NCI-H2081 (cell line): ENCODE data around the gene PTPRK.

ENCODE experiments used
- DNase-seq, 2 experiments: peaks; one replicate each; lab custom pipeline; 2025; lab: John Stamatoyannopoulos, UW

The PTPRK gene

GRCh38 chr6:128186729-128187128, 333.7 kb downstream of the PTPRK start:
- DNase-seq, result no peak

DNA sequence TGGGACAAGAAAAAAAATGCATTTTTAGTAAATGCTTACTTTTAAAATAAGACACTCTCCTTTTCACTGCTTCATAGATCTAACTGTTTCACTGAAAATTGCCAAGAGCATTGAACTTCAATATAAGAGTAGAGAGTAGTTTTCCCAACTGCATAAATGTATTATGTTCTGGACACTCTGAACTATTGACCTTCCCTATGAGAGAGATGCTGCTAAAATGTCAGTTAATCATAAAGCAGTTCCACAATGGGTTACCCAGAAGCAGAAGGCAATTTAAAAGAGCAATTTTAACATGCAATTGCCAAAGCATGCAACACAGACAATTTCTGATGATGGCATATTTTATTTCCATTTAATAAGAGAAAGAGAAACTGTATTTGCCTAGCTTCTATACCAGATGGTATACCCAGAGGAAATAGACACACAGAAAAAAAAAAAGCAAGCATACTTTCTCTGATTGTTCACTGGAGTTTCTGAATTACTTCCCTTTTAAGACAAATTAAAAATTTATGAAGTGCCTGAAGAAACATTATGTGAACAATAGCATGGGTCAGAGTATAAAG, 340.4 kb downstream of the PTPRK start:
- DNase-seq, result no peak

DNA sequence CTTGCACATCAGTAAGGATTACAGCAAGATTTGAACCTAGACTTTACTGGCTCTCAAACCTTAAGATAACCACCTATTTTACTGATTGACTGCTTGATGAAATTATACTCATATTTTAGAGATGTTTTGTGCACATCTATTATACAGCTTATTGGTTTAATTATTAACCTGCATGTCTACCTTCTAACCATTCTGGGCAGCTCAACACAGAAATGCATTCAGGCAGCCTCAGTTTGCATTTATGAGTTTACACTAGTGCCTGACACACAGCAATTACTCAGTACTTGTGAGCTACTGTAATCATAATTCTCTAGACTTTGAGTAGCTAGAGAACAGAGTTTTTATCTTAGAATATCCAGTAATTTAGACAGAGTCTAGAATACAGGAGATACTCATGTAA, 345.7 kb downstream of the PTPRK start:
- no peak for DNase-seq

GRCh38 chr6:128172752-128173682, 347.4 kb downstream of the PTPRK start:
- DNase-seq, result no peak

- no peak for DNase-seq
These were observed 348.3 kb downstream of the PTPRK start for GRCh38 chr6:128172081-128172480.

DNA sequence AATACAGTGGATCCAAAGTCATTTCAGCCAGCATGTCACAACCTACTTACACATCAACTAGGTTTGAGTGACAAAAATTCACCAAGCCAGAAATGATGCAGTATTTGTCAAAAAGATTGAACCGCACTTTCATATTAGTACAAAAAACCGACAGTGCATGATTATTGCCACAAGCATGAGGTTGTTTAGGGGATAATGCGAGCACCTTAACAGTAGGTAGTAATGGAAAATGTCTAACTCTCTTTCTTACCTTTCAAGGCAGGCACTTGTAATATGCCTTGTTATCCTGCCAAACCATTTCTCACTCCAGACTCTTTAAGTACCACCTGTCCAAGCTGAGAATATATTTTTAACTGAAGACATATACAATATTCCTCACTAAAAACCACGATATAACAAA, 349.2 kb downstream of the PTPRK start:
- DNase-seq, result no peak

DNA sequence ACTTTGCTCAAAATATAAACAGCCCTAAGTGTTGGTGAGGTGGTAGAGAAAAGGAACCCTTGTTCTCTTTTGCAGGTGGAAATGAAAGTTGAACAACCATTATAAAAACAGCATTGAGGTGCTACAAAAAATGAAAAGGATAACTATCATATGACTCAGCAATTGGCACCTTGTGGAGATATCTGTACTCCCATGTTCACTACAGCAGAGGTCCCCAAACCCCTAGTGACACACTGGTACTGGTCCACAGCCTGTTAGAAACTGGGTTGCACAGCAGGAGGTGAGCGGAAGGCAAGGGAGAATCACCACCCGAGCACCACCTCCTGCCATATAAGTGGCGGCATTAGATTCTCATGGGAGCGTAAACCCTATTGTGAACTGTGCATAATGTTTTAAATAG, 352.2 kb downstream of the PTPRK start:
- no peak for DNase-seq

DNA sequence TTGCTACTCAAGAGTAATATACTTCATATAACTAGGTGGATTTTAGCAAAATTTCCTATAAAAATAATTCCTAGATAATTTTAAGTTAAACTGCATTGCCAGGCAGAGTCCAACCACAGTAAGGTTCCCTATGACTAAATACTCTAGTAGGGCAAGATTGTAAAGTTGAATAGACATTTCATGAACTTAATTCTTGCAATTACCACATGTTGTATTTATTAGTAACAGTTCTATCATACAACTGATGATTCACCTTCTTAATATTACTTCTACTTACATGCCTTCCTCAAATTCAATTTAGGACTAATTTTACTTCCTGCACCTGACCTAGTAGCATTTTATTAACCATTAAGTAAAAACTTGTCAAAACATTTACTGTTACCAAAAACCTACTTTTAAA, 352.8 kb downstream of the PTPRK start:
- DNase-seq, result no peak

DNA sequence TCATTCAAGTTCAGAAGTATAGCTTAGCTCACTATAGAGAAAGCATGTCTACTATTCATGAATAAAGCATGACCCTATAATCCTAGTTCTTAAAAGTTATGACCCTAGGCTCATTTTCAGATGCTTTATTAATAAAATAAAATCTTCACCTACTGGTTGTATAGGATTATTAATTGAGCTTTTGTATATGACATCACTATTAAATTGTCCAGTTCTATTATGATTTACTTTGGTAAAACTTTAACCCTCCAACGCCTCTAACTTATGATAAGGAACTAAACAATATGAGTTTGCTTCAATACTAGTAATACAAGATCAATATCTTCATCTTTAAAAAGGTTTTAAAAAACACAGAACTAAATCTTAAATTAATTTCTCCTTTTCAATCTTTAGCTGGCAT, 356.1 kb downstream of the PTPRK start:
- DNase-seq, result no peak

DNA sequence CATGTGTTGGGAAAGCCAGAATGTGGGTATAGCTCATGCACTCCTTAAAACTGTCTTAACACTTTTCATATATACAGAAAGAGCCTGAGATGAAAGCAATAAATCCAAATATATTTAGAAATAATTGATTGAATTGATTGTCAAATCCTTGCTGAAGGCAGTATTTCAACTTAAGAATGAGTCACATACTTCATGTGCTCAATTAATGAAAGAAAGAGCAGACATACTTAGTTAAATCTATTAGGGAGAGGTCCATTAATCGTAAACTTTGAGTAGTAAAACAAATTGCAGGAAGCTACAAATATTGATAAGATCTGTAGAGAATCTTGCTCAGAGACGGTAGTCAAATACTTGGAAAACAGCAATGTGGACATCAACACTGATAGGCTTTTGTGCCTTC, 358.0 kb downstream of the PTPRK start:
- DNase-seq, result no peak

DNA sequence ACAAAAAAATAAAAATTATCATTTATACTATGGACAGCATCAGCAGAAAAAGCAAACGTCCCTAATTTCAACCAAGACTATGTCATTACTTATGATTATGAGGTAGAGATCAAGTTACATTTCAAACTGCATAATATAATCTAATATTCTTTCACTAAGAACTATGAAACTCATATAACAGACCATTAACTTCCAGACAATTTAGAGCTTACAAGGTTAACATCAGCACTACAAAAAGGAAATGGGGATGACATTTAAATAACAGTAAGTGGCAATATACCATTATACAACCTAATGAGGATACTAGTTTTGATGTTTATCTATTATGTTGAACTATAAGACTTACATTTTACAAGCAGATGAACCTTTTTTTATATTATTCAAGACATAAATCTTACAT, 358.6 kb downstream of the PTPRK start:
- no peak for DNase-seq

DNA sequence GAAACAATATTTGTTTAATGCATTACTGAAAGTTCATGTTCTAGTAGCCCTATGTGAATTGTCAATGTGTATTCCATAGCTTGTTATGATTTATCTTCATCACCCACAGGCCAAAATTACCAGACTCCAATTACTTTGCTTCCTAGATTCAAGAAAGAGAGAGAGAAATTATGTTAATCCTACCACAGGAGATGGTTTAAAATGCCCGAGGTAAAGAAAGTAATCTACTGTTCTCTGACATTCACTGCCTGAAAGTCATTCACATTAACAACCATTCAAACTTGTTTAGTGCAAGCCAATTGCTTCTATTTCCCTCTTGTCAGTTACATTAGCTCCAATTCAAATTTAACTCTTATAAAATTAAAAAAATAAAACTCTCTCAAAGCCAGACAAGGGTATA, 359.1 kb downstream of the PTPRK start:
- no peak for DNase-seq

DNA sequence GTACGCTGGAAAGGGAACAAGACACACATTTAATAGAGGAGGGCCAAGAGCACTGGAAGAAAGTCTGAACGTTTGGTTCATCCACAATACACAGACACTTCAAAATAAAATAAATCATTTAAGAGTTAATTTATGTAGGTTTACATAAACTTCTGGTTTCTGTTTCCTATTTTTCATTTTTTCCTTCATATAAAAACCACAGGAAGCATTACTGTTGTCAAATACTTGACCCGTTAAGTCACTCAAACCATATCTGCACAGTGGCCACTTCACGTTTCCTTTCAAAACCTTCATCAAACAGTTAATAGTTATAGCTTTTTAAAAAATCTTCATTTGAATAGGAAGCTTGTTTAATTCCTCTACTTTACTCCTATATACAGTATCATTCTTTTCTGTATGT, 361.9 kb downstream of the PTPRK start:
- no peak for DNase-seq

DNA sequence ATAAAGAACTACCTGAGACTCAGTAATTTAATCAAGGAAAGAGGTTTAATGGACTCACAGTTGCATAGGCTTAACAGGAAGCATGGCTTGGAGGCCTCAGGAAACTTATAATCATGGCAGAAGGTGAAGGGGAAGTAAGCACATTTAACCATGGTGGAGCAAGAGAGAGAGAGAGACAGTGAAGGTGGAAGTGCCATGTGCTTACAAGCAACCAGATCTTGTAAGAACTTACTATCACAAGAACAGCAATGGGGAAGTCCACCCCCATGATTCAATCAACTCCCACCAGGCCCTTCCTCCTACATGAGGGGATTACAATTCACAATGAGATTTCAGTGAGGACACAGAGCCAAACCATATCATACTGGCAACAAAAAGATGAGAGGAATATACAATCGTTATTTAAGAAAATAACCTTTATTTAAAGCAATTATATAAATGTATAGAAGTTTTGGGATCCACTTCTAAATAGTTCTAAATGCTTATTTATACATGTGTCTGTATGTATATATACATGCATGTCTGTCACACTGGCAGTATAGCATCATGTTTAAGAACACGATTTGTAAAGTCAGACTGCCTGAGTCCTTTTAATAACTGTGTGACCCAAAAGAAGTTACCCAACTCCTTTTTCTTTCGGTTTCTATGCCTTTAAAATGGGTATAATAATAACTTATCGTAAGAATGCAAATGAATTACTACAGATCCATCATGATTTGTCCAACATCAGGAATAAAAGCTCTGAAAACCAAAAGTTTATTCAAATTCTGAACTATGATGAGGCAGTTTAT, 363.9 kb downstream of the PTPRK start:
- no peak for DNase-seq

DNA sequence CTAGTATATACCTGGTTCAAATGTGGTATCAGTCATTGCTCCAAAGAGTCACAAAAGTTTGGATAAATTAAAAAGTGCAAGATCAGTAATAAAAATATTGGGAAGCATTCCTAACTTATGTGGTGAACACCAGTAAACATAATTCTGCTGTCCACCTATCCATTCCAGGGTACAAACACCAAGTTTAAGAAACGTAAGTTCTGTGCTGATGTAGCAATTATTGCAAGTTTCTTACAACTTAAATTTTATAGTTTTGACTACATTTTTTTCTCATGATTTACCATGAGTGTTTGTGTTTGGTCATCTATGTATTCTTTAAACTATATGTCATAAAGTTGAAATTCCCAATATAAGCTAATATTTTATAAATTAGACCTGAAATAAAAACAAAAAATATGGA, 364.6 kb downstream of the PTPRK start:
- no peak for DNase-seq

GRCh38 chr6:128152551-128152950, 367.8 kb downstream of the PTPRK start:
- no peak for DNase-seq

- no peak for DNase-seq
These were observed 370.0 kb downstream of the PTPRK start for GRCh38 chr6:128150376-128150775.

DNA sequence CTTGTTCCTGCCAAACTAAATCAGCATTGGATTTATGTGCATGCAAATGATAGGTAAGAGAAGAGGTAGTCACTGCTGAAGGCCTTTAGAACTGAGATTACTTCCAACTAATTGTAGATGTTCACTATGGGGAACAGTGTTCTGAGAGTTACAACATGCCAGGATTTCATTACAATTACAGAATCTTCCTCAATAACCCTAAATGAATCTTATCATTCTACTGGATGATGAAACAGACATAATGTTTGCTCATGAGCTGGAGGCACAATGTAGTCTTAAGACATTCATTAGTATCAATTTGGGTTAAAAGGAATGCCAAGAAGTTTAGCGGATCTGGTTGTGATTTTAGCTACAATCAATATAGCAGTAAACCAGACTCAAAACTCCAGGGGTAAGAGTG, 370.6 kb downstream of the PTPRK start:
- no peak for DNase-seq

DNA sequence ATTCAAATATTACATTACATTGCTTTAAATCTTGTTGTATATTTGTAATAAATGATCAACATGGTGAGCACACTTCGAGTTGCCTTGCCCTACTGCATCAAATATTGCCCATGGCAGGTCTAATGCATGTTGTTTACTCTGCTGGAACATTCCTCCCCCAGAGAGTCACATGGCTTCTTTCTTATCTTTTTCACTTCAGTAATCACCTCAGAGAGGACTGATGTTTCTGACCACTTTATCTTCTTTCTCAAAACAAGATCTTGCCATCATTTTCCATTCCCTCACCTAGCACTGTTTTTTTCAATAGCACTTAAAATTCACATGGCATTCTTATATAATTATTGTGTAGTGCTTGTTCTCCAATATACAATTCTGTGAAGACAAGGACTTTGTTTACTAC, 376.1 kb downstream of the PTPRK start:
- no peak for DNase-seq

GRCh38 chr6:128141932-128142331, 378.5 kb downstream of the PTPRK start:
- no peak for DNase-seq

DNA sequence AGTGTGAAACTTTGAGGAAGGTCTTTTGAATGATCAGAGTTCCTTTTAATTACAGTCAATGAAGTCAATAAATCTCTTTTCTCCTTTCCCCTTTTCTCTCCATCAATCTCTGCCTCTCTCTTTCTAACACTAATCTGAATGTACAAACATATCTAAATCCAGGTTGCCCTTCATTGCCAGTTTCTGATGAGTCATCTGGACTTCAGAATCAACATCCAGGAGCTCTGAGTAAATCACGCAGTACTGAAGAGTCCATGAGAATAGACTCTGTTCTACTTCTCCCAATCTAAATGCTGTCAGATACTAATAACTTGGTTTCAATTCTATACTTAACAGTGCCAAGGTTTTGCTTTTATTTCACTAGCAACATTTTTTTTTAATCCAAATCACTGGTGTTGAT, 380.9 kb downstream of the PTPRK start:
- no peak for DNase-seq

- DNase-seq, result no peak
These were observed 381.7 kb downstream of the PTPRK start for GRCh38 chr6:128138694-128139093.

- no peak for DNase-seq
These were observed 385.1 kb downstream of the PTPRK start for GRCh38 chr6:128135325-128135724.
